Neutrophil (primary cell): ENCODE data around the gene MAPK10.

ENCODE experiments used
- H3K27ac ChIP-seq: fragments of 200-600 bp; sonication (generic); 2 replicates; pipeline ENCODE4 v1.5.1; 2016; ENCODE audit warnings: mild to moderate bottlenecking, moderate library complexity
- H3K27me3 ChIP-seq: fragments of 200-600 bp; sonication (generic); 2 replicates; pipeline ENCODE4 v1.6.0; 2016; ENCODE audit warnings: mild to moderate bottlenecking
- H3K36me3 ChIP-seq: fragments of 200-600 bp; sonication (generic); 2 replicates; pipeline ENCODE4 v1.5.1; 2017
- H3K4me1 ChIP-seq, 2 experiments: fragments of 200-600 bp in 1 of 2; sonication (generic) in 1 of 2; 1 replicate in 1 of 2; 2 replicates in 1 of 2; pipeline versions ENCODE4 v1.5.1 to v1.6.1; 2013 to 2016; ENCODE audit warnings: low read depth in 1 of 2, low read length in 1 of 2, mild to moderate bottlenecking in 1 of 2, moderate library complexity in 1 of 2; ENCODE audit not compliant: control insufficient read depth in 1 of 2, insufficient read depth in 1 of 2
- H3K4me3 ChIP-seq, 2 experiments: fragments of 200-600 bp in 1 of 2; sonication (generic) in 1 of 2; 1 replicate in 1 of 2; 2 replicates in 1 of 2; pipeline ENCODE4 v1.5.1; 2013 to 2016; ENCODE audit warnings: low read depth in 1 of 2, low read length in 1 of 2, mild to moderate bottlenecking in 1 of 2, moderate library complexity in 1 of 2
- H3K9me3 ChIP-seq: fragments of 200-600 bp; sonication (generic); 2 replicates; pipeline ENCODE4 v1.5.1; 2016
- CTCF ChIP-seq: fragments of 200-600 bp; sonication (generic); IDR thresholded peaks from 2 replicates; pipeline ENCODE4 v1.5.1; 2016; ENCODE audit warnings: antibody characterized with exemption

The MAPK10 gene

GRCh38 chr4:86313656-86314055 lies 46.2 kb downstream of the MAPK10 start:
- Histone ChIP-seq H3K27ac (no peak overlapping the region), H3K27me3 (no peaks in the 10 kb centered on the region), H3K9me3 (no peaks in the 10 kb centered on the region), H3K4me1 (no peaks in the 10 kb centered on the region), H3K4me3 (no peak overlapping the region), H3K36me3 (no peaks in the 10 kb centered on the region)
- no peak for TF ChIP-seq CTCF

GRCh38 chr4:86307432-86307831 lies 52.4 kb downstream of the MAPK10 start:
- Histone ChIP-seq H3K36me3 (no peaks in the 10 kb centered on the region), H3K4me3 (no peak overlapping the region), H3K4me1 (no peaks in the 10 kb centered on the region), H3K27me3 (no peaks in the 10 kb centered on the region), H3K27ac (no peak overlapping the region), H3K9me3 (no peaks in the 10 kb centered on the region)
- TF ChIP-seq CTCF, result no peak

GRCh38 chr4:86306816-86307215 lies 53.0 kb downstream of the MAPK10 start:
- H3K9me3 ChIP-seq, result no peaks in the 10 kb centered on the region
- no peak for TF ChIP-seq CTCF
- H3K36me3 ChIP-seq, result no peaks in the 10 kb centered on the region
- H3K4me1 ChIP-seq, result no peaks in the 10 kb centered on the region
- no peaks in the 10 kb centered on the region for H3K27me3 ChIP-seq
- no peak overlapping the region for H3K27ac ChIP-seq
- no peak overlapping the region for H3K4me3 ChIP-seq

GRCh38 chr4:86302830-86303229 lies 57.0 kb downstream of the MAPK10 start:
- TF ChIP-seq CTCF, result no peak
- Histone ChIP-seq H3K36me3 (no peaks in the 10 kb centered on the region), H3K4me1 (no peaks in the 10 kb centered on the region), H3K9me3 (no peaks in the 10 kb centered on the region), H3K27me3 (no peaks in the 10 kb centered on the region), H3K27ac (no peak overlapping the region), H3K4me3 (no peak overlapping the region)

- Histone ChIP-seq H3K36me3 (no peaks in the 10 kb centered on the region), H3K4me1 (no peaks in the 10 kb centered on the region), H3K4me3 (no peak overlapping the region), H3K9me3 (no peaks in the 10 kb centered on the region), H3K27ac (no peak overlapping the region), H3K27me3 (no peaks in the 10 kb centered on the region)
- no peak for TF ChIP-seq CTCF
Measured at GRCh38 chr4:86302251-86302650, 57.6 kb downstream of the MAPK10 start.

GRCh38 chr4:86300516-86300915 lies 59.3 kb downstream of the MAPK10 start:
- Histone ChIP-seq H3K27me3 (no peaks in the 10 kb centered on the region), H3K9me3 (no peaks in the 10 kb centered on the region), H3K36me3 (no peaks in the 10 kb centered on the region), H3K27ac (no peak overlapping the region), H3K4me3 (no peak overlapping the region), H3K4me1 (no peaks in the 10 kb centered on the region)
- no peak for TF ChIP-seq CTCF
